Hepatocyte (in vitro differentiated cells): ENCODE results near the gene ADGRE1. TPM values are rescaled to one million over a fixed set of nuclear protein-coding genes. Genes with fewer than 3 reads are reported as not detected.

Experiments used
- DNase-seq: peaks from one replicate; pipeline ENCODE4 v3.0.0-alpha.2; 2016; ENCODE audit warnings: low spot score
- H2AFZ ChIP-seq: fragments of 200-600 bp; sonication (generic); 2 replicates; pipeline ENCODE4 v1.6.0; 2016; ENCODE audit warnings: antibody characterized with exemption, mild to moderate bottlenecking
- H3K27ac ChIP-seq: fragments of 200-600 bp; sonication (generic); 2 replicates; pipeline ENCODE4 v1.5.1; 2016; ENCODE audit warnings: mild to moderate bottlenecking
- H3K27me3 ChIP-seq: fragments of 200-600 bp; sonication (generic); 2 replicates; pipeline ENCODE4 v1.6.1; 2016
- H3K36me3 ChIP-seq: fragments of 200-600 bp; sonication (generic); replicated peaks from 2 replicates; pipeline ENCODE4 v1.5.1; 2016; ENCODE audit warnings: low read depth; ENCODE audit not compliant: insufficient read depth
- H3K4me1 ChIP-seq: fragments of 200-600 bp; sonication (generic); 2 replicates; pipeline ENCODE4 v1.5.1; 2016; ENCODE audit warnings: mild to moderate bottlenecking, moderate library complexity; ENCODE audit not compliant: insufficient read depth
- H3K4me2 ChIP-seq: fragments of 200-600 bp; sonication (generic); 2 replicates; pipeline ENCODE4 v1.6.0; 2016
- H3K4me3 ChIP-seq: fragments of 200-600 bp; sonication (generic); 2 replicates; pipeline ENCODE4 v1.5.1; 2016; ENCODE audit warnings: mild to moderate bottlenecking
- H3K79me2 ChIP-seq: fragments of 200-600 bp; sonication (generic); 2 replicates; pipeline ENCODE4 v1.6.0; 2017; ENCODE audit warnings: mild to moderate bottlenecking
- H3K9me2 ChIP-seq: fragments of 200-600 bp; sonication (generic); replicated peaks from 2 replicates; pipeline ENCODE4 v1.6.0; 2017; ENCODE audit warnings: mild to moderate bottlenecking; ENCODE audit not compliant: insufficient read depth
- H3K9me3 ChIP-seq: fragments of 200-600 bp; sonication (generic); 2 replicates; pipeline ENCODE4 v1.5.1; 2016; ENCODE audit warnings: low read depth, mild to moderate bottlenecking
- H4K20me1 ChIP-seq: fragments of 200-600 bp; sonication (generic); 2 replicates; pipeline ENCODE4 v1.6.0; 2016; ENCODE audit warnings: mild to moderate bottlenecking; ENCODE audit not compliant: insufficient read depth, poor library complexity, severe bottlenecking
- EZH2 ChIP-seq: fragments of 200-600 bp; sonication (generic); IDR thresholded peaks from 2 replicates; pipeline ENCODE4 v1.6.1; 2016; ENCODE audit warnings: antibody characterized with exemption, mild to moderate bottlenecking, borderline replicate concordance
- EZH2phosphoT487 ChIP-seq: fragments of 200-600 bp; sonication (generic); IDR thresholded peaks from one replicate; pipeline ENCODE4 v1.6.1; 2018; ENCODE audit warnings: antibody characterized with exemption, mild to moderate bottlenecking, low read depth, moderate library complexity; ENCODE audit not compliant: unreplicated experiment, severe bottlenecking
- WGBS: methylation state at CpG from one replicate; pipeline ENCODE4 v1.1.6; 2016; ENCODE audit warnings: low lambda C conversion rate; ENCODE audit errors: missing lambda C conversion rate; 5-methylcytosine and 5-hydroxymethylcytosine counted together
- polyA plus RNA-seq: library from polyadenylated mRNA; unstranded; fragments of >200 nt; fragmentation: Nextera tagmentation; extraction: Ambion mirVana; gene quantifications from 2 replicates; pipeline ENCODE4 v1.2.1, GENCODE V29; 2016
- total RNA-seq: library from RNA; depleted of rRNA; stranded (reverse); fragments of >200 nt; gene quantifications from 2 replicates; pipeline ENCODE4 v1.2.3, GENCODE V29; 2014
- TF ChIP-seq, protein P1 (sequence below): fragments of 200-600 bp; sonication (generic); IDR thresholded peaks from 2 replicates; pipeline ENCODE4 v1.5.1; 2016; ENCODE audit warnings: antibody characterized with exemption, mild to moderate bottlenecking; ENCODE audit not compliant: poor library complexity

ADGRE1 gene
- total and polyA plus RNA-seq, 2 experiments from 2014 or later, result not detected

DNA sequence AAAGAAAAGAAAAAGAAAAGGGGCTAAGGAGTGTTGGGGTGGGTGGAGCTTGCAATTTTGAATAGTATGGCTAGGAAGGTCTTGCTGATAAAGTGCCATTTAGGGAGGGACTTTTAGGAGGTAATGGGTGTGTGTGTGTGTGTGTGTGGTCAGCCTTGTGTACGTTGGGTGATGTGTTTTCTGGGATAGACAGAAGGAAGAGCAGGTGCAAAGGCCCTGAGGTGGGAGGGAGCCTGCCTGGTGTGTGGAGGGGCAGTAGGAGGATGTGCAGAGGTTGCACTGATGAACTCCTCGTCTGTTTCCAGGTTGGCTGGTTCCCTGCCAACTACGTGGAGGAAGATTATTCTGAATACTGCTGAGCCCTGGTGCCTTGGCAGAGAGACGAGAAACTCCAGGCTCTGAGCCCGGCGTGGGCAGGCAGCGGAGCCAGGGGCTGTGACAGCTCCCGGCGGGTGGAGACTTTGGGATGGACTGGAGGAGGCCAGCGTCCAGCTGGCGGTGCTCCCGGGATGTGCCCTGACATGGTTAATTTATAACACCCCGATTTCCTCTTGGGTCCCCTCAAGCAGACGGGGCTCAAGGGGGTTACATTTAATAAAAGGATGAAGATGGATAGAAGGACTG is 30.5 kb upstream of the ADGRE1 start:
- DNase-seq, result no peak
- H3K4me3 ChIP-seq, result no peak overlapping the region
- 82% methylated on average over 14 of the region's 14 CpGs for WGBS
- H3K4me1 ChIP-seq, result no peaks in the 10 kb centered on the region
- H2AFZ ChIP-seq, result no peak overlapping the region
- no peaks in the 10 kb centered on the region for H3K79me2 ChIP-seq
- H3K27me3 ChIP-seq, result no peaks in the 10 kb centered on the region
- no peaks in the 10 kb centered on the region for H4K20me1 ChIP-seq
- no peaks in the 10 kb centered on the region for H3K36me3 ChIP-seq
- no peak for TF ChIP-seq EZH2
- TF ChIP-seq EZH2phosphoT487, result no peak
- TF ChIP-seq, protein P1, sequence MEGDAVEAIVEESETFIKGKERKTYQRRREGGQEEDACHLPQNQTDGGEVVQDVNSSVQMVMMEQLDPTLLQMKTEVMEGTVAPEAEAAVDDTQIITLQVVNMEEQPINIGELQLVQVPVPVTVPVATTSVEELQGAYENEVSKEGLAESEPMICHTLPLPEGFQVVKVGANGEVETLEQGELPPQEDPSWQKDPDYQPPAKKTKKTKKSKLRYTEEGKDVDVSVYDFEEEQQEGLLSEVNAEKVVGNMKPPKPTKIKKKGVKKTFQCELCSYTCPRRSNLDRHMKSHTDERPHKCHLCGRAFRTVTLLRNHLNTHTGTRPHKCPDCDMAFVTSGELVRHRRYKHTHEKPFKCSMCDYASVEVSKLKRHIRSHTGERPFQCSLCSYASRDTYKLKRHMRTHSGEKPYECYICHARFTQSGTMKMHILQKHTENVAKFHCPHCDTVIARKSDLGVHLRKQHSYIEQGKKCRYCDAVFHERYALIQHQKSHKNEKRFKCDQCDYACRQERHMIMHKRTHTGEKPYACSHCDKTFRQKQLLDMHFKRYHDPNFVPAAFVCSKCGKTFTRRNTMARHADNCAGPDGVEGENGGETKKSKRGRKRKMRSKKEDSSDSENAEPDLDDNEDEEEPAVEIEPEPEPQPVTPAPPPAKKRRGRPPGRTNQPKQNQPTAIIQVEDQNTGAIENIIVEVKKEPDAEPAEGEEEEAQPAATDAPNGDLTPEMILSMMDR, result no peak
- H3K27ac ChIP-seq, result no peak overlapping the region
- H3K9me3 ChIP-seq, result no peaks in the 10 kb centered on the region
- no peak overlapping the region for H3K4me2 ChIP-seq
- no peaks in the 10 kb centered on the region for H3K9me2 ChIP-seq

DNA sequence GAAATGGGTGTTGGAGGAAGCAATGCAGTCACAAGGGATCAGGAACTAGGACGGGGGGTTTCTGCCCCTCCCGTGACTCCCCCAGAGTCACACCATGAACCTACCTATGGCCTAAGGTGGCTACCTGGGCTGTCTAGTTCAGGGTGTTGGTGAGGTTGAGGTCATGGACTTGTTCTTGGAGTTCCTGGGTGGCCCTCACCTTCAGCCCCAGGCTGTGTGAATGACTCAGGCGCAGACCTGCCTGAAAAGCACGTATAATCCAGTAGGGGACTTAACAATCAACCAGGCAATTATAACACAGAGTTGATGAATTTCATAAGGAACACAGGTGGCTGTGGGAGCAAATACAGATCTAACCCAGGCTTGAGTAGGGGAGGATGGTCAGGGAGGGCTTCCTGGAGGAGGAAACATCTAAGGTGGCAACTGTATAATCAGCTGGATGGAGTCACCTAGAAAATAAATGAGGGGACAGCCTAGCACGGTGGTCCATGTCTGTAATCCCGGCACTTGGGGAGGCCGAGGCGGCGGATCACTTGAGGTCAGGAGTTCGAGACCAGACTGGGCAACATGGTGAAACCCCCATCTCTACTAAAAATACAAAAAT is 25.6 kb upstream of the ADGRE1 start:
- Histone ChIP-seq H4K20me1 (no peaks in the 10 kb centered on the region), H3K36me3 (no peaks in the 10 kb centered on the region), H3K79me2 (no peaks in the 10 kb centered on the region), H3K4me2 (no peak overlapping the region), H3K4me3 (no peak overlapping the region), H3K9me2 (no peaks in the 10 kb centered on the region), H3K27me3 (peaks cover 3% of the 10 kb centered on the region), H3K9me3 (no peaks in the 10 kb centered on the region), H3K27ac (no peak overlapping the region), H3K4me1 (no peaks in the 10 kb centered on the region), H2AFZ (no peak overlapping the region)
- 88% methylated on average over 10 of the region's 10 CpGs for WGBS
- DNase-seq, result no peak
- TF ChIP-seq, protein P1, result no peak
- TF ChIP-seq EZH2phosphoT487, result no peak
- no peak for TF ChIP-seq EZH2

DNA sequence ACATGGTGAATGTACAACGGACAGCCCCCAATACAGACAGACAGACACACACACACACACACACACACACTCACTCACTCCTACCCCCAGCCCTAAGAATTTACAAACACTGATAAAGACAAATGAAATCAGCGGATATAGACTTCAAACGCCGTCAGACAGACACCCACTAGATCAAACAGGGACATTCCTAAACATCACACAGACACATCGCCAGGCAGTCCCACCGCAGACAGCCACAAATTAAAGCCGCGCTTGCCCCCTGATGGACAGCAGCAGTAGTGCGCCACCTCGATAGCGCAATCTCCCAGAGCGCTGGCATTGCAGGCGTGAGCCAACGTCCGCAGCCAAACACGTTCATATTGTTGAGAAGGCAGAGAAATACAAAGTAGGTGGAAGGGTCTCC is 24.7 kb upstream of the ADGRE1 start:
- Histone ChIP-seq H3K4me1 (no peaks in the 10 kb centered on the region), H3K9me3 (no peaks in the 10 kb centered on the region), H3K27ac (no peak overlapping the region), H2AFZ (peak overlapping the region; percentile 52), H3K27me3 (peaks cover 5% of the 10 kb centered on the region), H3K4me2 (peak overlapping the region; percentile 75), H3K9me2 (no peaks in the 10 kb centered on the region), H3K36me3 (no peaks in the 10 kb centered on the region), H3K4me3 (no peak overlapping the region), H3K79me2 (no peaks in the 10 kb centered on the region), H4K20me1 (no peaks in the 10 kb centered on the region)
- peak; percentile 87 for DNase-seq
- TF ChIP-seq EZH2phosphoT487 (no peak), EZH2 (no peak)
- TF ChIP-seq, protein P1, result peak; percentile 95
- WGBS, result 2% methylated on average over 16 of the region's 16 CpGs
